ENCODE data around the gene IPCEF1.

- TF ChIP-seq CTCF (conservative IDR thresholded peaks at IDR 0.05) (no peak), ZFX (IDR thresholded peaks at IDR 0.05) (no peak)
Measured at GRCh38 chr6:154123155-154123956, 233.2 kb downstream of the IPCEF1 start.
